ENCODE results near the gene ZNF469. TPM values are rescaled to one million over a fixed set of nuclear protein-coding genes. Genes with fewer than 3 reads are reported as not detected.

Gene ZNF469
- total RNA-seq, 4 donors from 2014 or later, result 0.03 to 0.16 (median 0.07) TPM

GRCh38 chr16:88365244-88365865 lies 17.4 kb upstream of the ZNF469 start:
- intact Hi-C loops (cut with DNase I; ENCODE audit: low total_unique reads) (no loop called here), in situ Hi-C loops (cut with MboI; ENCODE audit: low sequenced_read_pairs in 4 of 4) (no loop called here)
- H3K27me3 ChIP-seq, result peaks cover 0 to 6% (median 3%) of the 10 kb centered on the region in 3 donors
- no peaks in the 10 kb centered on the region for H3K9me3 ChIP-seq
- H3K36me3 ChIP-seq, result no peaks in the 10 kb centered on the region
- TF ChIP-seq CTCF (IDR thresholded peaks at IDR 0.05 in 4 of 5, conservative IDR thresholded peaks at IDR 0.05 in 1 of 5) (no peak), POLR2A (IDR thresholded peaks at IDR 0.05) (no peak)
- DNase-seq (no peak), ATAC-seq (no peak)
- no peaks in the 10 kb centered on the region for H3K4me1 ChIP-seq
- H3K4me3 ChIP-seq, result no peak overlapping the region
- H3K27ac ChIP-seq, result no peak overlapping the region

- no peak for ATAC-seq
- H3K27me3 ChIP-seq, result peaks cover 0 to 6% (median 3%) of the 10 kb centered on the region in 3 donors
- H3K27ac ChIP-seq, result no peak overlapping the region
- no peaks in the 10 kb centered on the region for H3K9me3 ChIP-seq
- no peaks in the 10 kb centered on the region for H3K36me3 ChIP-seq
- DNase-seq, result no peak
- no peaks in the 10 kb centered on the region for H3K4me1 ChIP-seq
- TF ChIP-seq POLR2A (IDR thresholded peaks at IDR 0.05) (no peak), CTCF (IDR thresholded peaks at IDR 0.05 in 4 of 5, conservative IDR thresholded peaks at IDR 0.05 in 1 of 5) (no peak)
- intact Hi-C loops (cut with DNase I; ENCODE audit: low total_unique reads), result no loop called here
- no peak overlapping the region for H3K4me3 ChIP-seq
- in situ Hi-C loops (cut with MboI; ENCODE audit: low sequenced_read_pairs in 4 of 4), result no loop called here
These were observed 16.6 kb upstream of the ZNF469 start for GRCh38 chr16:88366032-88366703.

- no peak for DNase-seq
- Histone ChIP-seq H3K27ac (no peak overlapping the region), H3K9me3 (no peaks in the 10 kb centered on the region), H3K4me1 (no peaks in the 10 kb centered on the region), H3K36me3 (no peaks in the 10 kb centered on the region), H3K4me3 (no peak overlapping the region), H3K27me3 (peaks cover 0 to 6% (median 3%) of the 10 kb centered on the region in 3 donors)
- TF ChIP-seq CTCF (IDR thresholded peaks at IDR 0.05 in 4 of 5, conservative IDR thresholded peaks at IDR 0.05 in 1 of 5) (no peak), POLR2A (IDR thresholded peaks at IDR 0.05) (no peak)
- intact Hi-C loops (cut with DNase I; ENCODE audit: low total_unique reads), result no loop called here
- in situ Hi-C loops (cut with MboI; ENCODE audit: low sequenced_read_pairs in 4 of 4), result no loop called here
- ATAC-seq, result no peak
These were observed 16.1 kb upstream of the ZNF469 start for GRCh38 chr16:88366704-88367047.

- TF ChIP-seq CTCF (IDR thresholded peaks at IDR 0.05 in 4 of 5, conservative IDR thresholded peaks at IDR 0.05 in 1 of 5), result no peak
- in situ Hi-C loops (cut with MboI; ENCODE audit: low sequenced_read_pairs in 4 of 4), result no loop called here
These were observed 15.2 kb upstream of the ZNF469 start for GRCh38 chr16:88367560-88367959.

More at GRCh38 chr16:88367560-88367959, 15.2 kb upstream of the ZNF469 start:
- intact Hi-C loops (cut with DNase I; ENCODE audit: low total_unique reads), result no loop called here
- H3K4me1 ChIP-seq, result no peaks in the 10 kb centered on the region
- no peak overlapping the region for H3K4me3 ChIP-seq
- H3K27me3 ChIP-seq, result peaks cover 0 to 4% (median 0%) of the 10 kb centered on the region in 3 donors
- no peaks in the 10 kb centered on the region for H3K9me3 ChIP-seq
- no peak overlapping the region for H3K27ac ChIP-seq
- ATAC-seq, result no peak
- no peak for DNase-seq
- H3K36me3 ChIP-seq, result no peaks in the 10 kb centered on the region
